SW480 (cell line): ENCODE results near the gene IFI6.
"Not testable (repeated sequence)": the region's sequence is repeated elsewhere in the genome, so short reads cannot be mapped to it uniquely, and the experiment has no call there.

ENCODE experiments used
- DNase-seq: peaks from one replicate; pipeline ENCODE4 v3.0.0-alpha.2; 2016; ENCODE audit warnings: low spot score

The IFI6 gene

GRCh38 chr1:27628712-27629111 is 43.3 kb downstream of the IFI6 start:
- no peak for DNase-seq

- not testable (repeated sequence) for DNase-seq
Measured at GRCh38 chr1:27627733-27628132, 44.3 kb downstream of the IFI6 start.

GRCh38 chr1:27627061-27627460 is 44.9 kb downstream of the IFI6 start:
- no peak for DNase-seq

DNA sequence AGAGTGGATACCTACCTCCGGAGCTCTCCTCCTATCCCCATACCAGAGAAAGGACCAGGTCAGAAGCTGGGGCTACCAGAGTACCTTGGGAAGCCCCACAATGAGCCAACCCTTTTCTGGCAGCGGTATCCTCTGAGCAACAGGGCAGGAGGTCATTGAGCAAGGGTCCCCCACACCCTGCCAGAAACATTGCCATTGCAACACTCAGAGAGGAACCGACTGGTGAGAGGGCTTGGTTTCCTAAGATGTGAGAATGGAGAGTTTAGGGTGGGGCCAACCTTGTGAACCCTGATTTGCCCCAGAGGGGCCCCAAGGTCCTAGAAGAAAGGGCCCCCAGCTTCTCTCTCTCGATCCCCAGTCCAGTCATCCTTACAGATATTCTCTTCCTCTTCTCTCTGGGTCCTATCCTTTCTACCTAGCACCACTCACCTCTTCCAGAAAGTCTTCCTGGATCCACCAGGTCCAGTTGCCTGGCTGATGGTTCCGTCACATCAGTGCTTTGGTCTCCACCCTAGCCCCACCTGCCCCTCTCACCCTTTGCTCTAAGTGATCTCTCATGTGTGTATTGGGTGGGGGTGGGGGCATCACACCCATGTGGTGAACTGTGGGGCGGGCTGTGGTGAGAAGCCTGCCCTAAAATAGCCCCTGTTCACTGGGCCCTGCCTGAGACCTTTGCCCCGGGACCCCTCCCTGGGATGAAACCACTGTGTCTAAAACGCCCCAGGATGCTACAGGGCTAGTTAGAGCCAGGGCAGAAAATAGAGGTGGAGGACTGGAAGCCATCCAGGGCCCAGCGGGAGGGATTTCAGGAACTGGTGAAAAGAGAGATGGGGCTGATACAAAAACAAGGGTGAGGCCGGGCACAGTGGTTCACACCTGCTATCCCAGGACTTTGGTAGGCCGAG is 45.7 kb downstream of the IFI6 start:
- DNase-seq, result no peak

GRCh38 chr1:27624467-27625178 is 47.4 kb downstream of the IFI6 start:
- no peak for DNase-seq

- DNase-seq, result no peak
Measured at GRCh38 chr1:27623327-27624212, 48.4 kb downstream of the IFI6 start.

- DNase-seq, result no peak
Measured at GRCh38 chr1:27622828-27623227, 49.2 kb downstream of the IFI6 start.

GRCh38 chr1:27621051-27621920 is 50.7 kb downstream of the IFI6 start:
- no peak for DNase-seq

DNA sequence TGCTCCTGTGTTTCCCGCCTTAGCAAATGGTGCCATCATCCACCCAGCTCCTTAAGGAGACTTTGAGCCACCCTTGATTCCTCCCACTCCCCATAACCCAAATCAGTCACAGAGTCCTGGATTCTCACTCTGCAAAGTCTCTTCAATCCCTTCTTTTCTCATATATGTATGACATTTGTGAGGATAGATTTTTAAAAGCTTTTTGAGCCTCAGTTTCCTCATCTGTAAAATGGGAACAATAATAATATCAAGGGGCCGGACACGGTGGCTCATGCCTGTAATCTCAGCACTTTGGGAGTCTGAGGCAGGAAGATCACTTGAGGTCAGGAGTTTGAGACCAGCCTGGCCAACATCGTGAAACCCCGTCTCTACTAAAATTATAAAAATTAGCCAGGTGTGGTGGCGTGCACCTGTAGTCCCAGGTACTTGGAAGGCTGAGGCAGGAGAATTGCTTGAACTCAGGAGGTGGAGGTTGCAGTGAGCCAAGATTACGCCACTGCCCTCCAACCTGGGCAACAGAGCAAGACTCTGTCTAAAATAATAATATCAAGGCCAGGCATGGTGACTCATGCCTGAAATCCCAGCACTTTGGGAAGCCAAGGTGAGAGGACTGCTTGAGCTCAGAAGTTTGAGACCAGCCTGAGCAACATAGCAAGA is 52.1 kb downstream of the IFI6 start:
- DNase-seq, result not testable (repeated sequence)

- DNase-seq, result no peak
Measured at GRCh38 chr1:27618341-27619082, 53.5 kb downstream of the IFI6 start.

GRCh38 chr1:27617420-27617819 is 54.6 kb downstream of the IFI6 start:
- DNase-seq, result no peak

GRCh38 chr1:27616441-27616840 is 55.6 kb downstream of the IFI6 start:
- no peak for DNase-seq
